Raji (cell line): Measurements from ENCODE around the gene ASPHD1.

Source experiments
- POLR2A ChIP-seq: IDR thresholded peaks from 2 replicates; pipeline ENCODE4 v1.6.1; 2011; ENCODE audit warnings: low read depth, low read length, control low read depth; ENCODE audit not compliant: insufficient read depth

ASPHD1 gene, protein sequence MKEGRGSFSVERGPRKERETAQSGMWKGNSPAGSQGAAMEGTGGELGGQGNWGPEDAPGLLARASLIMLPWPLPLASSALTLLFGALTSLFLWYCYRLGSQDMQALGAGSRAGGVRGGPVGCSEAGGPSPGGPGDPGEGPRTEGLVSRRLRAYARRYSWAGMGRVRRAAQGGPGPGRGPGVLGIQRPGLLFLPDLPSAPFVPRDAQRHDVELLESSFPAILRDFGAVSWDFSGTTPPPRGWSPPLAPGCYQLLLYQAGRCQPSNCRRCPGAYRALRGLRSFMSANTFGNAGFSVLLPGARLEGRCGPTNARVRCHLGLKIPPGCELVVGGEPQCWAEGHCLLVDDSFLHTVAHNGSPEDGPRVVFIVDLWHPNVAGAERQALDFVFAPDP

GRCh38 chr16:29900102-29900887 lies at the start of gene ASPHD1:
Gene ASPHD1, plus strand, starts transcription at chr16:29900488. Its CDS starts 484 bp downstream, at chr16:29900972.
- TF ChIP-seq POLR2A, result no peak

DNA sequence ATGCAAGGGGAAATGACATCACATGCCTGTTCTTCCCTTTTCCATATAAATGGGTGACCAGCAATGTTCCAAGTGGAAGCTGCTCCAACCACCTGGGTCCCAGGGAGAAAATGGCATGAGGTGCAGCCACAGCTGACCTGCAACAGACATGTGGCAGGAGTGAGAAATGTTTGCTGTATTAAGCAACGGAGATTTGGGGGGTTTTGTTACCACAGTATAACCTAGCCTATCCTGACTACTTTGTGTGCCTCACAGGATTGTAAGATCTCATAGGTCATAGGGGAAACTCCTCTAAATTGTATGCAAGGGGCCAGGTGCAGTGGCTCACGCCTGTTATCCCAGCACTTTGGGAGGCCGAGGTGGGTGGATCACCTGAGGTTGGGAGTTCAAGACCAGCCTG lies 49.3 kb upstream of the ASPHD1 start:
- TF ChIP-seq POLR2A, result no peak

DNA sequence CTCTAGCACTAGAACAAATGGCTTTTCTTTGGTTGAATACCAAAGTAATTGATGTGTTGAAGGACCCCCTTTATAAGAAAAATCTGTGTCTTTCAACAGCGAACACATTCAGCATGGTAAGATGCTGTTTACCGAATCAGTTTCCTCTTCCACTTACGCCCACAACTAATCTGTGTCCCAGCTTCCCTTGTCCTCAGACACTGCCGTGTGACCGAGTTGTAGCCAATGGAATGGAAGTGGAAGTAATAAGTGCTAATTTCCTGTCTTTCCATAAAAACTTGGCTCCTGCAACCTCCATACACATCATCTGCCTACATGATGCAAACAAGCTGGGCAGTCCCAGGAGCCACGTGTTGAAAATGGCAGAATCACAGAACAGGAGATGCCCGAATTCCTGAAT lies 47.6 kb upstream of the ASPHD1 start:
- no peak for TF ChIP-seq POLR2A

- TF ChIP-seq POLR2A, result no peak
Measured at GRCh38 chr16:29854520-29855100, 45.7 kb upstream of the ASPHD1 start.

DNA sequence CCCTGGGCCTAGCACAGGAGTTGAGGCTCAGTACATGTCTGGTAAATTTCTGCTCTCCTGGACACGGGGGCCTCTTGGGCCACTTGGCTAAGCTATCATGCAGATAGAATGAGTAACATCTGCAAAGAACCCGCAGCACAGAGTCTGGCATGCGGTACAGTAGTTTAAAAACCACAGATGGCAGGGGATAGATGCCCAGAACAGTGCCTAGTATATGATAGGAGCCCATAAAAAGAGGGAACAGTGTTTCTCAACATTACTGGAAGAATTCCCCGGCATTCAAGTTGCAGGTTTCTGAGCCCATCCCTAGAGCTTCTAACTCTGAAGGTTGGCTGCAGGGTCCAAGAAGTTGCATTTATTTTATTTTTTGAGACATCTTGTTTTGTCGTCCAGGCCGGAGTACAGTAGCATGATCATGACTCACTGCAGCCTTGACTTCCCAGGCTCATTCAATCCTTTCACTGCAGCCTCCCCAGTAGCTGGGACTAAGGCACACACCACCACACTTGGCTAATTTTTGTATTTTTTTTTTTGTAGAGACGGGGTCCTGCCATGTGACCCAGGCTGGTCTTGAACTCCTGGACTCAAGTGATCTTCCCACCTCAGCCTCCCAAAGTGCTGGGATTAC lies 43.0 kb upstream of the ASPHD1 start:
- no peak for TF ChIP-seq POLR2A

GRCh38 chr16:29858149-29858849 lies 42.0 kb upstream of the ASPHD1 start:
- no peak for TF ChIP-seq POLR2A

DNA sequence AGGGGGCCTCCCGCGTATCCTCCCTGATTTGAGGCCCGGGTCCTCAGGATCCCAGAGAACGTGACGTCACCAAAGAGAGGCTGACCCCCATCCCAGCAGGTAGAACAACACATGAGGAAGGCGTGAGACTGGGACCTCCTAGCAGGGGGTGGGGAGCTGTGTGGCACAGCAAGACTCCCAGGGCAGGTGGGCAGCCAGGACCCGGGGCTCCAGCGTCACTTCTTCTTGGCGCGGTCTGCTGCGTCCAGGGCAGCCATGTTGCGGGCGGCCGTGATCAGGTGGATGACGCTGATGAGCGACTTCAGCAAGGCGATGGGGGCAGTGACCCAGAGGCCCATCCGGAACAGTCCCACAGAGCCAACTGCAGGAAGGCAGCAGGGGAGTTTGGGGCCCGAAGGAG lies 41.3 kb upstream of the ASPHD1 start:
- no peak for TF ChIP-seq POLR2A

GRCh38 chr16:29860218-29860617 lies 40.1 kb upstream of the ASPHD1 start:
- TF ChIP-seq POLR2A, result no peak

DNA sequence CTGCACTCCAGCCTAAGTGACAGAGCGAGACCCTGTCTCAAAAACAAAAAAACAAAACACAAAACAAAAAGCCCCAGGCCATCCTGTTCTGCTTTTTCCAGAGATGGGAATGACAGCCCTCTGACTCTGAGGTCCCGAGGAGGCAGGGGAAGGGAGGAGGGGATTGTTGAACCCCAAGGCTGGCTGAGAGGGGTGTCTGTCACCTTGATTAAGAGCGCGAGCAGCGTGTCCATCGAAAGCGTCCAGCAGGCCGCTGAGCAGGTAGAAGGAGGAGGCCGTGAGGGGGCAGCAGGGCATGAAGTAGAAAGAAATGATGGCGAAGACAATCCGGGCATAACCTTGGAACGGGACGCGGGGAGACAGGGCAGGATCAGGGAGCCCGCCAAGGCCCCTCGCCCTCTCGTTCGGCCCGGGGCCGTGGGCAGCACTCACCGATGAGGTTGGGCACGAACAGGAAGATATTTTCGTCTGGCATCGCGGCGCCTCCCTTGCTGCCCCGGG lies 37.9 kb upstream of the ASPHD1 start:
- TF ChIP-seq POLR2A, result no peak

GRCh38 chr16:29862884-29863668 lies 37.2 kb upstream of the ASPHD1 start, which contains the start of gene CDIPT:
Gene CDIPT, minus strand, starts transcription at chr16:29863226. Its CDS starts 369 bp downstream, at chr16:29862857.
- peak; percentile 61 for TF ChIP-seq POLR2A

DNA sequence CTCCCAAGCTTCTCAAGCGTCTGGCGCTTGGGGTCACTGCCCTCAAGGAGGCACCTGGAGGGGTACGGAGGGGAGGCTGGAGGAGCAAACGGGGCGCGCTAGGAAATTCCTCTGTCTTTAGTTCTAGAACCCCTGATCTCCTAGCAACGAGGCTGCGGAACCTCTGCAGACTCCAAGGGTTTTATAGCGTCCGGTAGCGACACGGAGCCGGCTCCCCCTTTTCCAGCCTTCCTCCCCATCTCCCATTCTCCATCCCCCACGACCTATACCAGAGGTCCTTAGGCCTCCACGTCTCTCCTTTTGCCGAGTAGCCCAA lies 36.7 kb upstream of the ASPHD1 start:
- TF ChIP-seq POLR2A, result no peak

- no peak for TF ChIP-seq POLR2A
Measured at GRCh38 chr16:29864205-29864604, 36.1 kb upstream of the ASPHD1 start.

GRCh38 chr16:29868396-29869009 lies 31.8 kb upstream of the ASPHD1 start:
- TF ChIP-seq POLR2A, result no peak
